ENCODE measurements around the gene MAPK1.
"Not testable (repeated sequence)": the region's sequence is repeated elsewhere in the genome, so short reads cannot be mapped to it uniquely, and the experiment has no call there.

The MAPK1 gene

DNA sequence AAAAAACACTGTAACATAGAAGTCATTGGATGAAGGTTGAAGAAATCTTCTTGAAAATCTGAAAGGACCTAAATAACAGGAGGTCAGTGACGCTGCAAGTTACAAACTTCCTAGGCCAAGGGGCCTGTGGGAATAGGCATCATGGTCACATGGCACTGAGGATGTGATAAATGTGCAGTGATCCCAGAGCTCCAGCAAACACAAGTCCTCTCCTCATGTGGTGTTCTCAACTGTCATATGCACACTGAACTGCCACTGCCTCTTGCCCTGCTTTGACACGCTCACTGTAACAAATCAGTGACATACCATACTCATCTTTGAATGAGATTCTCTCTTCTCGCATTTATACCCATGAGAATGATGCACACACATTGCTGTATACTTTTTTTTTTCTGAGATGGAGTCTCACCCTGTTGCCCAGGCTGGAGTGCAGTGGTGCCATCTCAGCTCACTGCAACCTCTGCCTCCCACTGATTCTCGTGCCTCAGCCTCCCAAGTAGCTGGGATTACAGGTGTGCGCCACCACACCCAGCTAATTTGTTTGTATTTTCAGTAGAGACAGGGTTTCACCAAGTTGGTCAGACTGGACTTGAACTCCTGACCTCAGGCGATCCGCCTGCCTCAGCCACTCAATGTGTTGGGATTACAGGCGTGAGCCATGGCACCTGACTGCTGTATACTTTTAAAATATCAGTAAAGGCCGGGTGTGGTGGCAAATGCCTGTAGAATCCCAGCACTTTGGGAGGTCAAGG is 66.7 kb downstream of the MAPK1 start:
- no peak overlapping the region for H3K27ac ChIP-seq (ENCODE audit: low read depth, low read length, severe bottlenecking)
- H3K36me3 ChIP-seq (ENCODE audit: control insufficient read depth, insufficient read depth, low read length), result peaks cover 93% of the 10 kb centered on the region
- no peaks in the 10 kb centered on the region for H3K4me1 ChIP-seq (ENCODE audit: control insufficient read depth, insufficient read depth, low read length, poor library complexity, severe bottlenecking)
- H3K4me3 ChIP-seq (ENCODE audit: extremely low read depth, insufficient read depth, low read length, poor library complexity, severe bottlenecking), result no peak overlapping the region
- no peaks in the 10 kb centered on the region for H3K9me3 ChIP-seq (ENCODE audit: control insufficient read depth, low read length)
- WGBS, 2 experiments (ENCODE audit: insufficient coverage in 2 of 2), result 94 to 96% methylated on average over 8 of the region's 9 CpGs

DNA sequence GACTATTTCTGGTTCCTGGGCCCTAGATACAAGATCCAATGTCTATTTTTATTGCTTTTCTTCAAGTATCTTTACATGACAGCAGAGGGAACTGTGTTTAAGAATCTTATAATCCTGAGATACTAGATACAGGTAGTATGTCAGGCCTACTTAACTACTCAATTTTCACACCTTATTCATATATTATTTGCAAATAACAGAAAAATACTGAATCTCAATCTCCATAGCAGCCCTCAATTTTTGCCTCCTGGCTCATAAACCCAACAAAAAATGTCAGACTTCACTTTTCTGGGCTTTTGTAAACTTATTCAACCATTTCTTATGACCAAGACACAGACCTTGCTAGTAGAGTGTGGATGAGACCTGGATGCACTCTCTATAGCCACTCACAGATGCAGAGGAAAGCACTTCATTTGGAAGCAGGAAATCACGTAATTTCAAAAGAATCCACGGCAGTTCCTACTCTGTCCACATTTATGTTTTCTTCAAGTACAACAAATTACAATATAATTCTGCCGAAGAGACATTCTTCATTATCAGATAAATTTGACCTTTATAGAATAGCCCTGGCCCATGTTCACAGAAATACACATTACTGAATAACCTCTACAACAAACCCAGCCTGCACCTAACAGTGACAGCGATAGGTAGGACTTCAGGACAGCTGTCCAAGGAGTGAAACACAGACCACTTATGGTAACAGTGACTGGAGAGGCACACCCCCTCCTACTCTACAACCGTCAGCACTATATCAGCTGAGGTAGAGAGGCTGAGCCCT is 69.8 kb downstream of the MAPK1 start:
- Histone ChIP-seq H3K4me3 (ENCODE audit: extremely low read depth, insufficient read depth, low read length, poor library complexity, severe bottlenecking) (no peak overlapping the region), H3K36me3 (ENCODE audit: control insufficient read depth, insufficient read depth, low read length) (peaks cover 85% of the 10 kb centered on the region), H3K4me1 (ENCODE audit: control insufficient read depth, insufficient read depth, low read length, poor library complexity, severe bottlenecking) (no peaks in the 10 kb centered on the region), H3K27ac (ENCODE audit: low read depth, low read length, severe bottlenecking) (no peak overlapping the region), H3K9me3 (ENCODE audit: control insufficient read depth, low read length) (no peaks in the 10 kb centered on the region)
- 92 to 95% methylated on average over 3 to 4 of the region's 5 CpGs for WGBS, 2 experiments (ENCODE audit: insufficient coverage in 2 of 2)

DNA sequence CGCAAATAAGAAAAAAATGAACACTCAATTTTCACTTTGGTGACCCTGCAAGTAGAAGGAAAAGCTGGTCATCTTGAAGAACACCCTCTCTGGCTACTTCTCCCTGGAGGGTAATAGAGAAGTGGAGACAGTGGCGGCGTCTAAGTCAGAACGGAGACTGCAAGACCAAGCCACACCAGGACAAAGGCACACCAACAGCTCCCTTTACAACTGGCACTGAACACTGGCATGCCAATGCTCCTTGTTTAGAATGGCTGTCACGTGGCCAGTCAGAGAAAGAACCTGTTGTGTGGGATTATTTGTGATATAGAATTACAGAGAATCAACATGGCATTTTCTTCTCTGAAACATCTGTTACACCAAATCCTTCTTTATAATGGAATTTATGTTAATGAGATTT is 70.6 kb downstream of the MAPK1 start:
- Histone ChIP-seq H3K9me3 (ENCODE audit: control insufficient read depth, low read length) (no peaks in the 10 kb centered on the region), H3K4me3 (ENCODE audit: extremely low read depth, insufficient read depth, low read length, poor library complexity, severe bottlenecking) (no peak overlapping the region), H3K36me3 (ENCODE audit: control insufficient read depth, insufficient read depth, low read length) (peaks cover 79% of the 10 kb centered on the region), H3K4me1 (ENCODE audit: control insufficient read depth, insufficient read depth, low read length, poor library complexity, severe bottlenecking) (no peaks in the 10 kb centered on the region), H3K27ac (ENCODE audit: low read depth, low read length, severe bottlenecking) (no peak overlapping the region)
- 100% methylated on average over 1 of the region's 5 CpGs; no CpG with 5 or more reads in 1 of the 2 experiments for WGBS, 2 experiments (ENCODE audit: insufficient coverage in 2 of 2)

DNA sequence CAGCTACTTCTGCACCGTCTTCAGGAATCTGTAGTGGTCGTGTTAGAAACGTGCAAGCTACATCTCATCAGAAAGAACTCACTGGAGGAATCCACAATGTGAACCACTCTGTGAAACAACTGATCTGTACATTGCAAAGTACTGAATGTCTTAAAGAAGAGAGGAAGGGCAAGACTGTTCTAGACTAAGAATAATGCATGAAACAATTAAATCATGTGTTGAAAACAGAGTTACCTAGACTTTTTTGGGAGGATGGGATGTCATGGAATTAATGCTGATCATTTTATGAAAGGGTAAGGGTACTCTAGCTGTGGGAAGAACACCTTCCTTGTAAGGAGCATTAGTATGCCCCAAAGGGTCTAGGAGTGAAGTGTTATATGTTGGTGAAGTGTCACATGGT is 71.2 kb downstream of the MAPK1 start:
- peaks cover 77% of the 10 kb centered on the region for H3K36me3 ChIP-seq (ENCODE audit: control insufficient read depth, insufficient read depth, low read length)
- no peak overlapping the region for H3K4me3 ChIP-seq (ENCODE audit: extremely low read depth, insufficient read depth, low read length, poor library complexity, severe bottlenecking)
- H3K27ac ChIP-seq (ENCODE audit: low read depth, low read length, severe bottlenecking), result no peak overlapping the region
- H3K4me1 ChIP-seq (ENCODE audit: control insufficient read depth, insufficient read depth, low read length, poor library complexity, severe bottlenecking), result no peaks in the 10 kb centered on the region
- 83 to 97% methylated on average over 1 to 3 of the region's 3 CpGs for WGBS, 2 experiments (ENCODE audit: insufficient coverage in 2 of 2)
- no peaks in the 10 kb centered on the region for H3K9me3 ChIP-seq (ENCODE audit: control insufficient read depth, low read length)

DNA sequence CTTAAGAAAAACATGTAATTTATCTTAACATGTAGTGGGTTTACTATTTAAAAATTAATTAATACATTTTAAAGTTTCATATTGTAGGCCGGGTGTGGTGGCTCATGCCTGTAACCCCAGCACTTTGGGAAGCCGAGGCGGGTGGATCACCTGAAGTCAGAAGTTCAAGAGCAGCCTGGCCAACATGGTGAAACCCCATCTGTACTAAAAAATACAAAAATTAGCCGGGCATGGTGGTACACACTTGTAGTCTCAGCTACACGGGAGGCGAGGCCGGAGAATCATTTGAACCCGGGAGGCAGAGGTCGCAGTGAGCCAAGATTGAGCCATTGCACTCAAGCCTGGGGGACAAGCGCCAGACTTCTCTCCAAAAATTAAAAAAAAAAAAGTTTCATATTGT is 73.7 kb downstream of the MAPK1 start:
- peaks cover 72% of the 10 kb centered on the region for H3K36me3 ChIP-seq (ENCODE audit: control insufficient read depth, insufficient read depth, low read length)
- 88 to 98% methylated on average over 3 to 8 of the region's 10 CpGs for WGBS, 2 experiments (ENCODE audit: insufficient coverage in 2 of 2)
- H3K4me3 ChIP-seq (ENCODE audit: extremely low read depth, insufficient read depth, low read length, poor library complexity, severe bottlenecking); H3K9me3 ChIP-seq (ENCODE audit: control insufficient read depth, low read length); H3K4me1 ChIP-seq (ENCODE audit: control insufficient read depth, insufficient read depth, low read length, poor library complexity, severe bottlenecking); H3K27ac ChIP-seq (ENCODE audit: low read depth, low read length, severe bottlenecking): not testable (repeated sequence)

DNA sequence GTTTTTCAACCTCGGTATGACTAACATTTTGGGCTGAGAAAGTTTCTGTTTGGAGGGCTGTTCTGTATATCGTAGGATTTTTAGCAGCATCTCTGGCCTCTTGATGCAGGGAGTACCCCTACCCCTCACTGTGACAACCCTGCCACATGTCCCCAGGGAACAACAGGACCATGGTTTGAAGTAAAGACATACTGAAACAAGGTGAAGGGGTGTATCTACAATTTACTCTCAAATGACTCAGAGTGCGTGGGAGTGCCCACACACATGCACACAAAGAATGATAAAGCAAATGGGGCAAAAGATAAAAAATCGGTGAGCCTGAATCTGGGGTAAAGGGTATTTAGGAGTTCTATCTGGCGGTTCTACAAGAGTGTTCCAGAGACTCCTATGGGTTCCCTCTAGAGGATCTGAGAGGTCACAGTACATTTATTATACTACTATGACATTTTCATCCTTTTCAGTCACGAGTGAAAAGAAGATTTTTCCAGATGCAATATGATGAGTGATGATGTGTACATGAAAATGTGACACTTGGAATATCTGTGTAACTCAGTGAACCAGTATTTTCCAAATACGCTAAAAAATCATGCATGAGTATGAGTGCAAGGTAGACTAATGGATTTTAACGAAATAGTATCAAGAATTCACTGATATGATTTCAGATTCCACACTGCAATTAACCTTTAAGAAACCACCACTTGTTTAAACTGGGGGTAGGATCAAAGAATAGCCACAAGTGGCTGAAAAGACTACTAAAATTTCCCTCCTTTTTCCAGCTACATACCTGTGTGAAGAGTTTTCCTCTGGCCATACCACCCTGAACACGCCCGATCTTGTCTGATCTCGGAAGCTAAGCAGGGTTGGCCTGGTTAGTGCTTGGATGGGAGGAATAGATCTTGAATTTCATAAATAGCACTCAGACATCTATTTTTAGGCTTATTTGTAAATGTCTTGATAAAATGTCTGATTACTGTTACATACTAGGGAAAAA is 75.5 kb downstream of the MAPK1 start:
- Histone ChIP-seq H3K27ac (ENCODE audit: low read depth, low read length, severe bottlenecking) (no peak overlapping the region), H3K36me3 (ENCODE audit: control insufficient read depth, insufficient read depth, low read length) (peaks cover 77% of the 10 kb centered on the region)
- 100% methylated on average over 1 to 2 of the region's 11 CpGs for WGBS, 2 experiments (ENCODE audit: insufficient coverage in 2 of 2)

DNA sequence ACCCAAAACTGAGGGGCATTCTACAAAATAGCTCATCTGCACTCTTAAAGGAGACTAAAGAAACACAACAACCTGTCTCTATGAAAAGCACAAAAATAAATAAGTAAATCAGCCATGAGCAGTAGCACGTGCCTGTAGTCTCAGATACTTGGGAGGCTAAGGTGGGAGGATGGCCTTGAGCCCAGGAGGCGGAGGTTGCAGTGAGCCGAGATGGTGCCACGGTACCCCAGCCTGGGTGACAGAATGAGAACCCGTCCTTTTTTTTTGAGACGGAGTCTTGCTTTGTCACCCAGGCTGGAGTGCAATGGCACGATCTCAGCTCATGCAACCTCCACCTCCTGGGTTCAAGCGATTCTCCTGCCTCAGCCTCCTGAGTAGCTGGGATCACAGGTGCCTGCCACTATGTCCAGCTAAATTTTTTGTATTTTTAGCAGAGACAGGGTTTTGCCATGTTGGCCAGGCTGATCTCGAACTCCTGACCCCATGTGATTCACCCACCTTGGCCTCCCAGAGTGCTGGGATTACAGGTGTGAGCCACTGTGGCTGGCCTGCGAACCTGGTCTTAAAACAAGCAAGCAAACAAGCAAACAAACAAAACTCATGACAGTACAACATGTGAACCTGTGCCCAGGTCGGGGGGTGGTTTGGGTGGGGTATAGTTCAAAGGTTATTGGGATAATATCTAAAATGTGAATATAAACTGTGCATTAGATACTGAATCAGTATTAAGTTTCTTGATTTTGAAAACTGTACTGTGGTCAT is 76.4 kb downstream of the MAPK1 start:
- not testable (repeated sequence) for H3K9me3 ChIP-seq (ENCODE audit: control insufficient read depth, low read length); H3K27ac ChIP-seq (ENCODE audit: low read depth, low read length, severe bottlenecking); H3K4me3 ChIP-seq (ENCODE audit: extremely low read depth, insufficient read depth, low read length, poor library complexity, severe bottlenecking); H3K4me1 ChIP-seq (ENCODE audit: control insufficient read depth, insufficient read depth, low read length, poor library complexity, severe bottlenecking)
- WGBS, 2 experiments (ENCODE audit: insufficient coverage in 2 of 2), result 90 to 92% methylated on average over 10 of the region's 11 CpGs
- peaks cover 73% of the 10 kb centered on the region for H3K36me3 ChIP-seq (ENCODE audit: control insufficient read depth, insufficient read depth, low read length)

More for the DNA sequence above, 75.5 kb downstream of the MAPK1 start:
- Histone ChIP-seq H3K4me3 (ENCODE audit: extremely low read depth, insufficient read depth, low read length, poor library complexity, severe bottlenecking) (no peak overlapping the region), H3K9me3 (ENCODE audit: control insufficient read depth, low read length) (no peaks in the 10 kb centered on the region), H3K4me1 (ENCODE audit: control insufficient read depth, insufficient read depth, low read length, poor library complexity, severe bottlenecking) (no peaks in the 10 kb centered on the region)

DNA sequence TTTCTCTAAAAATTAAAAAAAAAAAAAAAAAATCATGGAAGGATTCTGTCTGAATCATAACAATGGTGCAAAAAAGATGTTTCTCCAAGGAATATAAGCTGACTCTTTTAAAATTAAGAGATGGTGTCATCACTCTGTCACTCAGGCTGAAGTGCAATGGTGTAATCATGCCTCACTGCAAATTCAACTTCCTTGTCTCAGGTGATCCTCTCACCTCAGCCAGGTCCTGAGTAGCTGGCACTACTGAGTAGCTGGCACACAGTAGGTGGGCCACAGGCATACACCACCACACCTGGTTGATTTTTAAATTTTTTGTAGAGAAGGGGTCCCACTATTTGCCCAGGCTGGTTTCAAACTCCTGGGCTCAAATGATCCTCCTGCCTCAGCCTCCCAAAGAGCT is 77.1 kb downstream of the MAPK1 start:
- Histone ChIP-seq H3K4me3 (ENCODE audit: extremely low read depth, insufficient read depth, low read length, poor library complexity, severe bottlenecking) (no peak overlapping the region), H3K9me3 (ENCODE audit: control insufficient read depth, low read length) (no peaks in the 10 kb centered on the region), H3K4me1 (ENCODE audit: control insufficient read depth, insufficient read depth, low read length, poor library complexity, severe bottlenecking) (no peaks in the 10 kb centered on the region), H3K36me3 (ENCODE audit: control insufficient read depth, insufficient read depth, low read length) (peaks cover 73% of the 10 kb centered on the region), H3K27ac (ENCODE audit: low read depth, low read length, severe bottlenecking) (no peak overlapping the region)

DNA sequence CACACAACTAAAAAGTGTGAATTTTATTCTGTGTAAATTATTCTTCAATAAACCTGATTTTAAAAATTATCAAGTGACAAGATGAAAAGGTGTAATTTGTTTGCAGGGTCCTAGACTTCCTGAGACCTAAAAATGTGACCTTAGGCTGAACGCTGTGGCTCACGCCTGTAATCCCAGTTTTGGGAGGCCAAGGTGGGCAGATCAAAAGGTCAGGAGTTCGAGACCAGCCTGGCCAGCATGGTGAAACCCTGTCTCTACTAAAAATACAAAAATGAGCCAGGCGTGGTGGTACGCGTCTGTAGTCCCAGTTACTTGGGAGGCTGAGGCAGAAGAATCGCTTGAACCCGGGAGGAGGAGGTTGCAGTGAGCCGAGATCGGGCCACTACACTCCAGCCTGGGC is 79.9 kb downstream of the MAPK1 start:
- H3K4me1 ChIP-seq (ENCODE audit: control insufficient read depth, insufficient read depth, low read length, poor library complexity, severe bottlenecking); H3K9me3 ChIP-seq (ENCODE audit: control insufficient read depth, low read length); H3K27ac ChIP-seq (ENCODE audit: low read depth, low read length, severe bottlenecking); H3K4me3 ChIP-seq (ENCODE audit: extremely low read depth, insufficient read depth, low read length, poor library complexity, severe bottlenecking): not testable (repeated sequence)
- H3K36me3 ChIP-seq (ENCODE audit: control insufficient read depth, insufficient read depth, low read length), result peaks cover 73% of the 10 kb centered on the region
- 97 to 98% methylated on average over 7 to 10 of the region's 10 CpGs for WGBS, 2 experiments (ENCODE audit: insufficient coverage in 2 of 2)

DNA sequence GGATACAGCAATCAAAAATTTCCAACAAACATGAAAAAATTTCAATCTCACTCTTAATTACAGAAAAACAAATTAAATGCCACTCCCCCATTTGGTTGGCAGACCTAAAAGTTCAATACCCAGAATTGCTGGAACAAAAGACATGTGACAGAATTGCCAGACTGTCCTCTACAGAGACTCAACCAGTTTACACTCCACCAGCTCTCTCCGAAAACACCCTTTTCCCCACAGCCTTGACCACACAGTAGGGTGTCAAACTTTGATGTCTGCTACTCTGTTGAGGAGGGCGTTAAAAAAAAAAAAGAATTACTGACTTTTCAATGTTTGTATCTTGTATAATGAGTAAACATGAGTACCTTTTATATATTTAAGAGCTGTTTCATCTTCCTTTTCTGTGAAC is 87.2 kb downstream of the MAPK1 start:
- WGBS, 2 experiments (ENCODE audit: insufficient coverage in 2 of 2), result no CpG with 5 or more reads among the region's 2 CpGs
- no peaks in the 10 kb centered on the region for H3K4me1 ChIP-seq (ENCODE audit: control insufficient read depth, insufficient read depth, low read length, poor library complexity, severe bottlenecking)
- H3K36me3 ChIP-seq (ENCODE audit: control insufficient read depth, insufficient read depth, low read length), result peaks cover 62% of the 10 kb centered on the region
- no peak overlapping the region for H3K27ac ChIP-seq (ENCODE audit: low read depth, low read length, severe bottlenecking)
- no peak overlapping the region for H3K4me3 ChIP-seq (ENCODE audit: extremely low read depth, insufficient read depth, low read length, poor library complexity, severe bottlenecking)
- no peaks in the 10 kb centered on the region for H3K9me3 ChIP-seq (ENCODE audit: control insufficient read depth, low read length)

Measured in mesodermal cell (in vitro differentiated cells).